AG09309 (cell line): ENCODE data around the gene TICAM2.

ENCODE experiments used
- DNase-seq: peaks from one replicate; pipeline ENCODE4 v3.0.0-alpha.2; 2010; ENCODE audit warnings: low read depth
- H3K4me3 ChIP-seq: 2 replicates; pipeline ENCODE4 v1.5.1; 2011; ENCODE audit warnings: mild to moderate bottlenecking, low read depth, low read length, moderate library complexity; ENCODE audit not compliant: control insufficient read depth
- CTCF ChIP-seq: IDR thresholded peaks from 2 replicates; pipeline ENCODE4 v1.5.1; 2011; ENCODE audit warnings: mild to moderate bottlenecking, low read depth, low read length, inconsistent platforms; ENCODE audit not compliant: insufficient read depth, control insufficient read depth; ENCODE audit errors: missing control alignments

Gene TICAM2

DNA sequence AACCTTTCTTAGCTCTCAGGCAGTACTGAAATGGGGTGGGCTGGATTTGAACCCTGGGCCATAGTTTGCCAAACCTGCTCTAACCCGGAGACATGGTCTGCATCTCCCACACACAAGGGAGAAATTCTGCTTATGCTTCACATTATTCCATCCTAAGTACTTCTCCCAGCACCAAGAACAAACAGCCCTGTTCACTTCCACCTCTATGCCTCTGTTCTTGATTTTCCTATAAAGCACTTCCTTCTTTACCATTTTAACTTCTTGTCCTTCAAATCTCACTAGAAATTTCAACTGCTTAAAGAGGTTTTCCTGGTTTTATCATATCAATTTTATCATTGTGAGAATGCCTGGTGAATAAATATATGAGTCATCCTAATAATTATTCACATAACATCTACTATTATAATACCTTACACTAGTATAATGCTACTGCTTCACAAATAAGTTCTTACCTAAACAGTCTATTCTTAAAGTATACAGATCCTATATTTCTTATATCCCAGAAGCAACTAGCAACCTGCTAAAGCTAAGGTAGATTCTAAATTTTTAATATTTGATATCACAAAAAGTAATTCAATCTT is 70.4 kb downstream of the TICAM2 start:
- no peak for TF ChIP-seq CTCF
- no peak for DNase-seq
- H3K4me3 ChIP-seq, result no peak overlapping the region

DNA sequence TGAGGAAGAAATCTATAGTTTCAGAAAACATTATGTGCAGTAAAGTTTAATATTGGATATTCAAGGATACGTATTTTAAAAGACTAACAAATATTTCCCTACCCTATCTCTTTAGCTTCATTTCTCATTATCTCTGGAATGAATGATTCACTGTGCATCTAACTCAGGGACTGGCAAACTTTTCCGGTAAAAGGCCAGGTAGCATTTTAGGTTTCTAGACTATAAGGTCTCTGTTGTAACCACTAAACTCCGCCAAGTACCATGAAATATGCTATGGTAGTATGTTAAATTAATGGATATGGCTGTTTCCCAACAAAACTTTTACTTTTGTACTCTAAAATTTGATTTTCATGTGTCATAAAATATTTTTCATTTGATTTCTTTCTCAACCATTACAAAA is 70.9 kb downstream of the TICAM2 start:
- TF ChIP-seq CTCF, result no peak
- no peak for DNase-seq
- no peak overlapping the region for H3K4me3 ChIP-seq

- TF ChIP-seq CTCF, result no peak
- no peak for DNase-seq
- no peak overlapping the region for H3K4me3 ChIP-seq
Measured at GRCh38 chr5:115530426-115530825, 71.9 kb downstream of the TICAM2 start.
